Mucosa of descending colon (tissue), 3 donors: ENCODE data around the gene GLMN. TPM values are rescaled to one million over a fixed set of nuclear protein-coding genes. Genes with fewer than 3 reads are reported as not detected.

Experiments used
- ATAC-seq: fragments of 200-7000 bp; cut with Tn5 transposase; one replicate; pipeline ENCODE4 v1.9.1; 2020; ENCODE audit warnings: mild to moderate bottlenecking, moderate library complexity
- DNase-seq, 3 donors: peaks; one replicate each; pipeline ENCODE4 v3.0.0-alpha.2; 2020
- H3K36me3 ChIP-seq: fragments of 200-600 bp; one replicate; pipeline ENCODE4 v1.8.0; 2021; ENCODE audit warnings: low read depth, mild to moderate bottlenecking
- H3K4me1 ChIP-seq: fragments of 200-600 bp; one replicate; pipeline ENCODE4 v1.8.0; 2021; ENCODE audit warnings: low read depth, mild to moderate bottlenecking
- H3K4me3 ChIP-seq: fragments of 200-600 bp; one replicate; pipeline ENCODE4 v1.8.0; 2021; ENCODE audit warnings: mild to moderate bottlenecking
- H3K9me3 ChIP-seq: fragments of 200-600 bp; one replicate; pipeline ENCODE4 v1.8.0; 2021; ENCODE audit warnings: mild to moderate bottlenecking
- intact Hi-C, 2 donors: fragments of 100-400 bp; cut with DNase I in 1 of 2; cut with micrococcal nuclease in 1 of 2; formaldehyde crosslinking; loops; one replicate each; pipeline versions ENCODE4 v1.11.0 to v1.11.1; 2022; cut with DNase I, micrococcal nuclease
- total RNA-seq, 3 donors: library from RNA; stranded (reverse); fragmentation: NEBNext Ultra II Directional in 2 of 3; extraction: Animal tissue kit (Norgen Biotek cat#: 25700) in 2 of 3; gene quantifications; one replicate each; pipeline versions ENCODE4 v1.2.1 to v1.2.4, GENCODE V29; 2021 to 2023
- TF ChIP-seq, protein P1 (sequence below): fragments of 200-600 bp; IDR thresholded peaks from one replicate; pipeline ENCODE4 v1.8.0; 2022; ENCODE audit warnings: antibody characterized with exemption, mild to moderate bottlenecking
- donor health status: DM: no; HTN: no; CAD: no; lungs with moderate emphysema.
- donor health status: DM: no; HTN: no; CAD: no.
- donor health status: DM: no; HTN: yes; CAD: no.

GLMN gene
- total RNA-seq, 3 donors from 2014 or later = 5.9 to 7.1 (median 6.8) TPM

DNA sequence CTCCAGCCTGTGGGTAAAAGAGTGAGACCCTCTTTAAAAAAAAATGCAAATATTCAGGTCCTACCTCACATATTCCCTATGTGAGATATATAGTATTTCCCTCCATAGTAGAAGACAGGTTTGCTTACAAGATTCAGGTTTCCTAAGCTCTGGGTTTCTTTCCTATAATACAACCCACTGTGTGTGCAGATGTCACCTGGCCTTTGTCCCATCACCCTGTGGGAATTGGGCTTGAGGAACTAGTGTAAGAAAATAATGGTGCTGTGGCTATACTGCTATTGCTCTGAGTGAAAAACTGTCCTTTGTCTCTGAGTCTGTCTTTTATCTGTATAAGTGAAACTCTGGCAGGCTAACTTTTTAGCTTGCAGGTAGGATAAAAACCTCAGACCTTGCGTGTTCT is 68.1 kb downstream of the GLMN start:
- no peak for DNase-seq
- intact Hi-C loops = no loop called here
- Histone ChIP-seq H3K36me3 (no peaks in the 10 kb centered on the region), H3K4me1 (no peaks in the 10 kb centered on the region), H3K9me3 (no peaks in the 10 kb centered on the region), H3K4me3 (no peak overlapping the region)
- TF ChIP-seq, protein P1, sequence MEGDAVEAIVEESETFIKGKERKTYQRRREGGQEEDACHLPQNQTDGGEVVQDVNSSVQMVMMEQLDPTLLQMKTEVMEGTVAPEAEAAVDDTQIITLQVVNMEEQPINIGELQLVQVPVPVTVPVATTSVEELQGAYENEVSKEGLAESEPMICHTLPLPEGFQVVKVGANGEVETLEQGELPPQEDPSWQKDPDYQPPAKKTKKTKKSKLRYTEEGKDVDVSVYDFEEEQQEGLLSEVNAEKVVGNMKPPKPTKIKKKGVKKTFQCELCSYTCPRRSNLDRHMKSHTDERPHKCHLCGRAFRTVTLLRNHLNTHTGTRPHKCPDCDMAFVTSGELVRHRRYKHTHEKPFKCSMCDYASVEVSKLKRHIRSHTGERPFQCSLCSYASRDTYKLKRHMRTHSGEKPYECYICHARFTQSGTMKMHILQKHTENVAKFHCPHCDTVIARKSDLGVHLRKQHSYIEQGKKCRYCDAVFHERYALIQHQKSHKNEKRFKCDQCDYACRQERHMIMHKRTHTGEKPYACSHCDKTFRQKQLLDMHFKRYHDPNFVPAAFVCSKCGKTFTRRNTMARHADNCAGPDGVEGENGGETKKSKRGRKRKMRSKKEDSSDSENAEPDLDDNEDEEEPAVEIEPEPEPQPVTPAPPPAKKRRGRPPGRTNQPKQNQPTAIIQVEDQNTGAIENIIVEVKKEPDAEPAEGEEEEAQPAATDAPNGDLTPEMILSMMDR = no peak
- no peak for ATAC-seq

DNA sequence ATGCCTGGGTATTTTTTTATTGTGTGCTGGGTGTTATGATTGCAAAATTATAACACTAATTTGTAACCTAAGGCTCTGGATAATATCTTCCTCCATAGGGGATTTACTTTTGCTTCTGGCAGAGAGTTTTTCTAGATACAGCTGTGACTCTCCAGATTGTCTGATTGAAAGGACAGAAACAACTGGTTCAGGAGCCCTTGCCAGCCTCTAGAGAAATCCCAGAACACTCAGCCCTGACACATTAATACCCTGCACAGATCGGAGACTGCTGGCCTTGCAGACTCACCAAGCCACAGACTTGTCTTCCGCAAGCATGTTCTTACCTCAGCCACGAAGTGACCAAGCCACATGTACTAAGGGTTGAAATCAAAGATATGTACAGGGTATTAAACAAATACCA is 70.4 kb downstream of the GLMN start:
- DNase-seq (no peak), ATAC-seq (no peak)
- Histone ChIP-seq H3K4me1 (no peaks in the 10 kb centered on the region), H3K4me3 (no peak overlapping the region), H3K36me3 (no peaks in the 10 kb centered on the region), H3K9me3 (no peaks in the 10 kb centered on the region)
- intact Hi-C loops = no loop called here
- TF ChIP-seq, protein P1 = no peak

DNA sequence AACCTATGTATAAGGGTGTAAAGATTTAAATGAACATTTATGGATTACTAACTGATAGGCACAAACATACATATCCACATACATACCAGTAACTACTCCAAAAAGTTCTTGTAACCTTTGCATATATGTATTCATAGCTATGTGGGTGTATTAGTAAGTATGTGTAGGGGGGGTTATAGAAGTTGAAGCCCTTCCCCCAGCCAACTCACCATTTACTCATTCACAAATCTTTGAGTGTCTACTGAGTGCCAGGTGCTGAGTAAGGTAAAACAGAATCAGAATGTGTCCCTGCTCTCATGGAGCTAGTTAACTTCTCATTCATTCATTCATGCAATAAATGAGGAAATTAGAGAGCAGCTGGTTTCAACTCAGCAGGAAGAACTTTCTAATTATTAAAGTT is 79.8 kb downstream of the GLMN start:
- ATAC-seq (no peak), DNase-seq (no peak)
- Histone ChIP-seq H3K4me3 (no peak overlapping the region), H3K9me3 (no peaks in the 10 kb centered on the region), H3K36me3 (no peaks in the 10 kb centered on the region), H3K4me1 (no peaks in the 10 kb centered on the region)
- intact Hi-C loops = no loop called here
- TF ChIP-seq, protein P1 = no peak

DNA sequence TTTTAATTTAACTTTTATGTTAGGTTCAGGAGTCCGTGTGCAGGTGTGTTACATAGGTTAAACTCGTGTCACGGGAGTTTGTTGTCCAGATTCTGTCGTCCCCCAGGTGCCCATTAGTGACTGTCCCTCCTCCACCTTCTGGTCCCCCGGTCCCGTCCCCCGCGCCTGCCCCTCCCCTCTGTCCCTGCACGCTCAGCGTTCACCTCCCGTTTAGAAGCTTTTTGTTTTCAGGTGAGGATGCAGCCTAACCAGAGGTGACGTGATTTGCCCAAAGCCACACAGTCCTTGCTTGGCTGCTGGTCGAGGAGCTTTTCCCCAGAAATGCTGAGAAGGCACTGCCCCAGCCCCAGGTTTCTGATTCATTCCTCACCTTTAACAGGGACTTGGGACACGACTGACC is 80.2 kb downstream of the GLMN start:
- intact Hi-C loops = no loop called here
- Histone ChIP-seq H3K4me3 (no peak overlapping the region), H3K36me3 (no peaks in the 10 kb centered on the region), H3K9me3 (no peaks in the 10 kb centered on the region), H3K4me1 (no peaks in the 10 kb centered on the region)
- DNase-seq (no peak), ATAC-seq (no peak)
- TF ChIP-seq, protein P1 = no peak

DNA sequence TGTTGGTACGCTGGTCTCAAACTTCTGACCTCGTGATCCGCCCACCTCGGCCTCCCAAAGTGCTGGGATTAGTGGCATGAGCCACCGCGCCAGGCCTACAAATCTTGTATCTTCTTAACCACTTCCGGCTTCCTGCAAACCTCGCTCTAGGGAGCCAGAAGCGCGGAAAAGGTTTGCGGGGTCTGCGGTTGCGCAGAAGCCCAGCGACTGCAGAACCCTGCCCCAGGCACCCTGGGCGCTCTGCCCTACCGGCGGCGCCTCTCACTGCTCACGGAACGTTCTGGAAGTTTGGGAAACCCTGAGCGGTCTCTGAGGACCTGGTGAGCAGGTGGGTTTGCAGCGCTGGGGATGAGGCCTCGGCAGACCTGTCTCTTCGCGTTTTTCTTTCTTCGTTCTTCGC is 81.1 kb downstream of the GLMN start, which contains the start of gene C1orf146:
C1orf146 (plus strand) TSS at position 195 of the 400 bp plus-strand sequence. CDS start 13,506 bp downstream, outside the sequence.
- Histone ChIP-seq H3K4me3 (no peak within 1 kb of the TSS), H3K4me1 (no peaks in the 10 kb centered on the region), H3K9me3 (no peaks in the 10 kb centered on the region), H3K36me3 (no peaks in the 10 kb centered on the region)
- no peak for ATAC-seq
- intact Hi-C loops = no loop called here
- TF ChIP-seq, protein P1 = no peak
- DNase-seq = no peak

DNA sequence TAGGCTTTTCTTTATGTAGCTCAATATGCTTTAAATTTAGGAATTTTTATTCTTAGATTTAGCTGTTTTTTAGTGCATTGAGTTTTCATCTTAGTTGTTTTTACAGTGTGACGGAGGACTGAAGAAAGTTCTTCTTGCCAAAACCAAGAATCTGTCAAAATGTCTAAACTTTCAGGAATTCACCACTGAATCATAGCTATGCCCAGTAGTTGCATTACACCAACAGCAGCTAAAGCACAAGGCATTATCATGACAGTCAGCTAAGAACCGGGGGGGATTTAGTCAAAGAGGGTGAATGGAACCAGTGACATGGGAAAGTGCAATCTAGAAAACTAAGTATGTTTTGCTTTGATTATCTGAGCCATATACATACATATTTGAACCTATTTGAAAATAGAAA is 87.6 kb downstream of the GLMN start:
- Histone ChIP-seq H3K4me1 (no peaks in the 10 kb centered on the region), H3K9me3 (no peaks in the 10 kb centered on the region), H3K36me3 (no peaks in the 10 kb centered on the region), H3K4me3 (no peak overlapping the region)
- TF ChIP-seq, protein P1 = no peak
- intact Hi-C loops = no loop called here
- no peak for DNase-seq
- ATAC-seq = no peak
